OCI-M1 (cell line): ENCODE data around the gene MRPS10.
A peak's percentile ranks its signal among the peaks of the same experiment; 100 is the strongest.

Source experiments
- DNase-seq: peaks from one replicate; lab custom pipeline; 2025; lab: John Stamatoyannopoulos, UW

The MRPS10 gene

DNA sequence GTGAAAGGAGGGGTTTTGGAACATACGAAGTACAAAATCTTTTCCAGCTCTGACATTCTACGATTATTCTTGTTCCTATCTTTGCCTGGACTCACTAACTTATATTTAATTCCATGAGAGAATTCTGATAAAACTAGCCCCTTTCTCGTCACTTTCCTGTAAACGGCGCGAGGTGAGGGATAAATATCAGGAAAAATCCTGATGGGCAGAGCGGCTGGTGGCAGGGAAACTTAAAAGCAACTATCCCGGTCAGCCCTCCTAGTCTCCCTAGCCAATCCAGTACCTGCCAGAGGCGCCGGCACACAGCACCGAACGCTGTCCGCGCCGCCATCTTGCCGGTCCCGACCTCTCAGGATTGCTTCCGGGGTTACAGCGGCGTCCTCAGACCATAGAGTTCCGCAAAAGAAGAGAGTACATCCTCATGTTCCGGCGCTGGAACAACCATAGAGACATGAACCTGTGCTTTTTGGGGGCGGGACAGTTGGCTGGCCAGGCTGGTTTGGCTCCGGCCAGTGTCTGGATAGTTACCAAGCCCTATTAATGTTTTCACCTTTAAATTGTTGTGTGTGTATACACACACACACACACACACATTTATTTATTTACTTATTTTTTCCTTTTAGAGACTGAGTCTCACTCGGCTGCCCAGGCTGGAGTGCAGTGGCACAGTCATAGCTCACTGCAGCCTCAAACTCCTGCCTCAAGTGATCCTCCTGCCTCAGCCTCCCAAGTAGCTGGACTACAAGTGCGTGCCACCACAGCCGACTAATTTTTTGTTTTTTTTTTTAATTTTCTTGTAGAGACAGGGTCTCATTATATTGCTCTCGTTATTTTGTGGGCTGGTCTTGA is at the start of gene MRPS10:
Gene MRPS10, minus strand, starts transcription at position 343 of the 849 bp plus-strand sequence. Its CDS starts 12 bp downstream, at position 331.
- peak; percentile 98 for DNase-seq

DNA sequence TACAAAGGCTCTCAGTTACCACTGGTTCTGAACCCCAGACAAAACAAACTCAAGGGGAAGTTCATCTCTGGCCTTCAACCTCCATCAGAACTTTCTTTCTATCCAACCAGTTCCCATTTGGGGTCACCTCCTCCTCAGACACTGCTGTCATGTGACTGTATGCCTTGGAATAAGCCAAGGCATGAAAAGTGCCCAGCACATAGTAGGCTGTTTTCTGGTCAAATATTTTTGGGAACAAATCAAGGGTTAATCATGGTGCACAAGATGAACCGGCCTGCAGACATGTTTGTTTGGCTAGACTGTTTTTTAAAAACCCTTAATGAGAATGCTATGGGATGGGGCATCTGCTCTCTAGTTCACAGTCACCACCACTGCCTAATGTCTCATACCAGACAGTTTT is 48.9 kb upstream of the MRPS10 start:
- no peak for DNase-seq

DNA sequence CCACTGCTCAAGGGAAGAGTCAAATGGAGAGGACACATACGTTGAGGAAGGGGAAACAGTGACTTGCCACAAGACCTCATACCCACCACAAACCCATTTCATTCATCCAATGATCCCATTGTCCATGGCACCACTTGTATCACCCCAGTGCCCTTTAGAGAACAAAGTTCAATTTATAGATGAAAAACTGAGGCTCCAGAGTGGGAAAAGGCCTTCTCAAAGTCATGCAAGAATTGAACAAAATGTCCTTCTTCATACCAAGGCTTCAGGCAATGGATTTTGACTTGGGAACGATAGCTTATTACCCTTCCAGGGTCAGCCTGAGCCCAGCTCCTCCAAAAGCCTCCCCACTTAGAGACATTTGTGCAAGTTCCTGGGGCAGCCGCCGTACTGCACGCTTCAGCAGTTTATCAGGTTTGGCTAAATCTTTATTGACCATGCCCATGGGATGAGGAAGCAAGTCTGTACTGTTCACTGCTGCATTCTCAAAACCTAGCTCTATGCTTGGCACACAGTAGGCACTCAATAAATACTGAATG is 47.3 kb upstream of the MRPS10 start:
- DNase-seq, result no peak

DNA sequence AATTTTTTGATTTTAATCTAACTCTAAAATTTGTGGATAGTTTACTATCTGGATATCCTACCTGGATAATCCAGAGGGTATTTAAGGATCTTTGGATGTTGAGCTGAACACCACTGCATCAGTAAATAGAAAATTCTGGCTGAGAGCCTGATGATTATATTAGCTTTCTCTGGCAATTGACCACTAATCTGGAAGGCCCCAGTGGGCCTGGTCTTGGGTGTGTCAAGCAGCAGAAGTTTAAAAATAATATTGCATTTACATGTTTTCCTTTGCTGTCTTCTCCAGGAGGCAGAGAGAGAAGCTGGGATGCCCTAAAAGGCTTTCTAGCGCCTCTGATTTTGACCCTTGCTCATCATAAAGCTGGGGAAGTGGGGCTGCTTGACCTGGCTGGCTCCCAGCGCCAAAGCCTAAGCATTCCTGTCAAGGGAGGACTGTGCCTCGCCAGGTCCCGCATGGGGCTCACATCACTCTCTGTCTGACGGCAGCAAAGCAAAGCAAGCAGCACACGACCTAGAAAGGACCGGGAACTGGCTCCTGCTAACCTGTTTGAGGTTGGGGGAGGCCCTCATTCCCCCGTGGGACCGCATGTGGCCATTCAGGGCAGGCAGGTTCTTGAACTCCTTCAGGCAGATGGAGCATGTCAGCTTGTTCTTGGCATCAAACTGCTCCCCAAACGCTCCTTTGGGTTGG is 46.6 kb upstream of the MRPS10 start:
- DNase-seq, result no peak

DNA sequence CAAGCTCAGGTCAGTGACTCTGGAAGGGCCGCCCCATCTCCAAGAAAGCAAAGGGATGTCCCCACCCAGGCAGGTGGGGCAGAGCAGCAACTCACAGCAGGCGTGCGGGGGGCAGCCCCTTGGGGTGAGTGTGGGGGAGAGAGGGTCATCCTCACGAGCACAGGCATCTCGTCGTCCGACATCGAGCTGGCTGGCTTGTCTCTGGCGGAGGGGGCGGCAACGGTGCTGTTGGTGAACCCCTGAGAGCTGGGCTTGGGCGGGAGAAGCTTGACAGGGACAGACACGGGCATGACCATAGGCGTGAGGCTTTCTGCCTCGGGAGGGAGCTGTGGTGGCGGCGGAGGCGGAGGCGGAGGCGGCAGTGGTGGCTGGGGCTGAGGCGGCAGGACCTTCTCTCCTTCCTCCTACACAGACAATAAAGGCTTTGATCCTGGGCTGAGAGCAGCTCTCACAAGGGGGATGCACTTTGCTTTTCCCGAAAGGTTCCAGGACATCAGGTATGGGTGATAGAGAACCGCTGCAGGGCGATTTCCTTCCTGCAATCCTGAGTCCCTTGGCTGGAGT is 45.6 kb upstream of the MRPS10 start:
- no peak for DNase-seq

DNA sequence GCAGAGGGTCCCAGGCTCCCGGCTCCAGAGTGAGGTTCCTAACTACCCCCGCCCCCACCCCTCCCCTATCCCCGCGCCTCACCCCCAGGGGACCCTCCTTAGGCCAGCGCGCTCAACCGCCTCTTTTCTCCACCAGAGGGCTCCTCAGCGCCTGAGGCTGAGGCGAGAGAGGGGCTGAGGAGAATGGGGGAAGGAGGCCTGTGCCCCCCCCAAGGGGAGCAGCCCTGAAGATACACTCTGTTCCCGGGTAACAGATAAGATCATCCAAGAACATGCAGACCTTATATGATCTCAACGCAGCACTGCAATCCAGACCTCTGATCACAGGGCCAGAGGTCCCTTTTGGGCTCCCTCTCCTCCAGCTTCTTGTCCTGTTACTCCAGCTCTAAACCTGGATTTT is 43.3 kb upstream of the MRPS10 start:
- DNase-seq, result peak; percentile 37

DNA sequence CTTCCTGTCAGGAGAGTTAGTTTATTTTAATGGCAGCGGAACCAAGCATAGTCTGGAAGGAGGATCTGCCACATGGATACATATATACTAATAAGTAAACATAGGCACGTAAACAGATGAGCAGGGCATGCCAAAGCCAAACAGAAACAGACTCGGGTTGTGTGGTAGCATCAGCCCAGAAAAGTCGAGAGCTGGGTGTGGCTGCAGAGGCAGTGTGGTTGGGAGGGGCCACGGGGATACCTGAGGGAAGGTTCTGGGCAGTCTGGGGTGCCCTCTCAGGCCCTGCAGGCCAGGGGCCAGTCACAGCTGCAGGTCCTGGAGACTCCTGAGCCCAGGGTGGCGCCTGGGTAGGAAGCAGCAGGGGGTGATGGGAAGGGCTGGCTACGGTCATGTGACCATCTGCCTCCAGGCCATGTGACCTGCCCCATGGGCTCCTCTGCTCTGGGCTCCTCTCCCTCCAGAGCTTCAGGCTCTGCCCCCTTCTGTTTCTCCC is 42.8 kb upstream of the MRPS10 start:
- peak; percentile 37 for DNase-seq

DNA sequence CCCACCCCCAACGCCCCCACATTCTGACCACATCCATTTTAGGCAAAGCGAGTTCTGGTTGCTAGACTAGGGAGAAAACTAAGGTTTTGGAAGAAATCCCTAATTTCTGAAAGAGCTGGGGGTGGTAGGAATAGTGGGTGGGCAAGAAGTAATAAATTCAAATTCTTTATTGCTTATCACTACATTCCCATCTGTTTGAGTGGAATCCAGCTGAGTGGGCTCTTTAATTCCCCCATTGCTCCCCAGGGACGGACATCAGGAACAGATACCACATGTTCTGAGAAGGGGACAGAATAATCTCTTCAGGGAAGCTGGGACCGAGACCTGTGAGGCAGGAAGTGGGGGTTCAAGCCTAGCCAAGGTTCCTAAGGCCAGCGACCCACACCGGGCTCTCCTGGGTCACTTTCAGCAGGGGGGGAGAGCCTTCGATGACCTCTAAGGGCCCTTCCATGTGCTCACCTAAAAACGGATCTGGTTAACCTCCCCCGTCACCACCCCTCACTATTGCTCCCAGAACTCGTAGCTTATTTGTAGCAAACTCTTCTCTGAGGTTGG is 42.3 kb upstream of the MRPS10 start:
- no peak for DNase-seq

DNA sequence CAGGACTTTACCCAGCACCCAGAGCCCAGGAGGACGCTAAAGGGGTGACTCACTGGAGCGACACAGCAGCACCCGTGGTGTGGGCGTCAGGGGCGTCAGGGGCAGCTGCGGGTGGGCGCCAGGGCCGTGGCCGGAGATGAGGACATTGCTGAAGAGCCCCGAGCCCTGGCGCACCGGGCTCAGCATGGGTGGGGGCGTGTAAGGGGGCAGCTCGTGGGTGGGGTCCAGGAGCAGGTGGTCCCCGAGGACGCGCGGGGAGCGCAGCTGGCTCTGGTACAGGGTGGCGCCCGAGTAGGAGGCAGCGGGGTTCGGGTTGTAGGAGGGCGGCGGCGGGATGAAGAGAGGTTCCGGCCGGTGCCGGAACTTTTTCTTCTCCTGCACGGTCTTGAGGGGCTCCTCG is 41.6 kb upstream of the MRPS10 start:
- DNase-seq, result no peak

DNA sequence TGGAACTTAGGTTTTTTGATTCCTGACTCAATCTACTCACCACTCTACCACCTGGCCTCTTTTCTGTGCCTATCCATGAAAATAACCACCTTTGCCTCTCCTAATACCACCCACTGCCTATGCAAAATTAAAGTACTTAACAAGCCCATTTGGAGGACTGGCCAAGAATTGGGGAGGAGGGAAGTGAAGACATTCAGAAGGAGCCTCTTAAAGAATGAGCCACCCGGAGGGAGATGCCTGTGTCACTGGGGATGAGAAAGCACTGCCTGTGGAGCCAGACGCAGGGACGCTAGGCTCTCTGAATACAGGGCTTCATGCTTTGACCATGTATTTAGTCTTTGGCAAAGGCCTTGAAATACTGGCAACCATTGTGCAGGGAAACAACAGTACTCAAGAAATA is 40.0 kb upstream of the MRPS10 start:
- no peak for DNase-seq

DNA sequence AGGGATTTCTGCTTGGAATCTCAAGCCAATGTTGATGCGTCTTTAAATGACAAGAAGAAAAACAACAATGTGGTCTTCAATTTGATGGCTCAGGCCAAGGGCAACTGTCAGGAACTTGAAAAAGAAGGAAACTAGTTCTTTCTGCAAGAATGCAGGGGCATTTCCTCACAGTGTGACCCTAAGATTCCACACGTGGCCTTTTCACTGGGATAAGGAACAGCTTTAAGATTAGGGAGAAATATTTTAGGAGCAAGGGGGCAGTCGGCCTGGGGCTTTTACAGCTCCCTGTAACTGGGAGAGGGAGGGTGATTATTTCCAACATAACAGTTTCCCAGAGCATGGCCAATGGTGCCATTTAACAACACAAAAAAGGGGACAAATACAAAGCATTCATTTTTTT is 39.4 kb upstream of the MRPS10 start:
- DNase-seq, result no peak

DNA sequence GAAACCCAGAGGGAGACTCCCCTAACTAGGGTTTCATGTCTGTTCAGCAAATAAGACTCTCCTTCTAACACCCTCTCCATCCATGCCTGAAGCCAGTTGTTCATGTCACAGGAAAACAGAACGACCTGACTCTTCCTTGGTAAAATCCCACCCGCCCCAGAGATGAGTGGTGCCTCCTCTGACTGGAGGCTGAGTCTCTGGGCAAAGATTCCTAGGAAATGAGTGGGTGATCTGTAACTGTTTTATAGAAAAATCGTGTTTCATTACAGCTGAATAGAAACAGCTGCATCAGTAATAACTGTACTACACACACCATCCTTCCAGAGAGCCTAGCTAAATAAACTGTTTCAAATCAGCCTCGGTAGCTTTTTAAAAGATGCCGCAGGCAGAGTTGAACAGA is 37.4 kb upstream of the MRPS10 start:
- no peak for DNase-seq

DNA sequence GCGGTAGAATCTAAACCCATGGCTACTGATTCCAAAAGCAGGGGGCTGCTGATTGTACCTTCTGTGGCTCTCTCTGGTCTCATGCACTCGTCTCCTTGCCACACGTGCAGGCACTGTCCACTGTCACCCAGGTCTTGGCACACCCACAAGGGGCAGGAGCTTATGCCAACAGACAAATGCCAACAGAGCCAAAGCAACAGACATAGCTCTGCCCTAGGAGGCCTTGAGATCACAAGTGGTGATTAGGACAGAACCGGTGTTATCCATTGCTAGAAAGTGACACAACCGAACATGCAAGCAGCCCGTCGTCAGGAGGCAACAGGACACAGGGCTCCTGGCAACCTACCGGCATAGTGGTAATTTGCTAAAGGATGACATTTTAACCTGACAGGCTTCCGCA is 36.8 kb upstream of the MRPS10 start:
- DNase-seq, result no peak

DNA sequence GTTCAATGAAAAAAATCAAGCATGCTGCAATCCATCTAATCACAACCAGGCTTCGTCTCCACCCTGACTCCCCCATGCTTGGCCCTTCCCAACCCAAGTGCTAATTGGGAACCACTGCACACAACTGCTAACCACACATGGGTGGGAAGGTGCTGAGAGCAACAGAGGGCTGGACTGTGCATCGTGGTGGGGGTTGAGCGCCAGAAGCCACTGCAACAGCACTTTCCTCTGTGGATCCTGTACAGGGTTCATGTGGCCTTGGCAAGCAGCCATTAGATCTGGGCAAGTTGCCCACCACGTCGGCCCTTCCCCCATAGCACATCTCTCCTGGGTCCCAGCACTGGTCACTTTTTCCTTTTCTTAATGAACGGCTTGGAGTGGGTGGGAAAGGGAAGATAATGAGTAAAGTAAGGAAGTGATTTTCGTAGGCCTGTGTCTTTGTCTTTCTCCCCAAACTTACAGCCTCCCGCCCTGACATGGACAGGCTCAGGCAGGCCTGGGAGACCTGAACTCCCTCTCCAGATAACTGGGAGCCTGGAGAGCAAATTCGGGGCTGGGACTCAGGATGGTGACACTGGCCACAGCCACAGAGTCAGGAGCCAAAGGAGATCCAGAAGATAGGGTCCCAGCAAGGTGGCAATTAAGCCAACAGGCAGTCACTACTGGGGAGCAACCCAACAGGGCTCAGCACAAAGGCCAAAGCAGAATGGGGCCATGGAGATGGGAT is 34.4 kb upstream of the MRPS10 start:
- peak; percentile 77 for DNase-seq

DNA sequence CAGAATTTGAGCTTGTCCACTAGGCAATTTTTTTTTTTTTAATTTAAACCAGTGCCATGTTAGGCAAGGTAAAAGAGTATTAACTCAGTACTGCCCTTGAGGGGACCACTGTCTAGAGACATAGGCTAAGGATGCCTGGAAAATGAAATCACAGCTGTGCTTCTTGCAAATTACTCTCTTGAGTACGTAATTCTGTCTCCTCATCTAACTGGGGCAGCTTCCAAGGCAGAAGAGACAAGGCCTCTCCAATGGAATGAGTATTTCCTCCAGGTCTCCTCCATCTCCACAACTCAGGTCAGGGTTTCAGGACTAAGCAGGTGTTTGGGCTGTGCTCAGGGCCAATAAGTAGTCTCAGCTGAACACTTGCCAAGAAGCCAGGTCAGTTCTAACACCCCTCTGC is 33.8 kb upstream of the MRPS10 start:
- DNase-seq, result no peak

DNA sequence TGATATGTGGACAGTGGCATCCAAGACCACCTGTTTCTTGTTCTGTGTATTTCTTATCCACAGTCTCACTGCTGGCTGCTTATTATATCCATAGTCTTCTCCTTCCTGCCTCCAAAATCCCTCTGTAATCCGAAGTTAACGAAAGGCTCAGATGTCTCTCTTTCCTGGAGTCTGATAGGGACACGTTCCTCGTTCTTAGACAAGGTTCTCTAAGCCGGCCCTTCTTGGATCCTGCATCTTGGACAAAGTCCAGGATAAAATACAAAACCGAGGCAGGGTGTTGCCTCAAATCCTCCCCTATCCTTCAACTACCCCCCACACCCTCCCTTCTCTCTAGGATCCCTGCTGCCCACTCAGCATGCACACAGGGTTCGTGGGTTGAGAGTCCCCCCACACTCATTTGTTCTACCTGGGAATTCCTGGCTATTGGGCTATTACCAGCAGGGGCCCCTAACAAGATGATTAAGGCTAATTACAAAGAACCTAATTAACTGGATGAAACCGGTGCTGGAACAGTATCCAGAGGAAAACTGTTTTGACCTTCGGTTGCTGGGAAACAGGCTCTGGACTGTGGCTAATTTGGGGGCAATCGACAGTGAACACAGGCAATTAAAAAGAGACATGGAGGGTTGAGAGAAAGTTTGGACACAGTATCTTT is 32.7 kb upstream of the MRPS10 start:
- DNase-seq, result no peak

DNA sequence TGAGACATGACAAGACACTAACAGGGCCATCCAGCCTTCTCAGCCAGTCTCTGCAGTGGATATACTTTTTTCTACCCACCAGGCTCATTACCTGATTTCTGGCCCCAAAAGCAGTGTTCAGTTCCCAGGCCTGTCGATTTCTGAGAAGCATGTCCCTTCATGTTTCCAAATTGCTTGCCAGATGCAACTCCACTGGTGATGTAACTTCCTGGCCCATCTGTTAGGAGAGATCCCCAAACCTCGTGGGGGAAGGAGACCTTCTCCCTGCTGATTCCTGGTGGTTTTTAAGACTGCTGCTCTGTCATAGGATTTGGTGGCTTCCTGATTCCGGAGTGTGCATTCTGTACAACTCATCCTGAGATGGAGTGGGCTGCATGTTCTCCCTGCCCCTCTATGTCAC is 31.6 kb upstream of the MRPS10 start:
- no peak for DNase-seq

DNA sequence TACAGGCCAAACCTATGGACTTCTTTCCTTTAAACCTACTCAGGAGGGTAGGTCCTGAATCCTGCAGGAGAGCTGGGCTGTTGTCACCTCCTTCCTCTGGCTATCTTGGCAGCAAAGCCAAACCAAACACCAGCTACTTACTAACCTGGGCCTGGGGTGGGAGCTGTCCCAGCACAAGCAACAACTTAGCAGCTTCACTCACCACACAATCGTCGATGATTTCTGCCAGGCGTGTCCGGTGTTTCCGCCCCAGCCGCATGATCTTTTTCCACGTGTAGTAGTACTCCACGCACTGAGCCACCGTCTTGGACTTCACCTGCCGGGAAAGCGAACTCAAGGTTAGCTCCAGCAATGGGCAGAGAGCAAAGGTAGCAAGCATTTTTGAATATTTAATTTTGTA is 25.4 kb upstream of the MRPS10 start:
- no peak for DNase-seq

DNA sequence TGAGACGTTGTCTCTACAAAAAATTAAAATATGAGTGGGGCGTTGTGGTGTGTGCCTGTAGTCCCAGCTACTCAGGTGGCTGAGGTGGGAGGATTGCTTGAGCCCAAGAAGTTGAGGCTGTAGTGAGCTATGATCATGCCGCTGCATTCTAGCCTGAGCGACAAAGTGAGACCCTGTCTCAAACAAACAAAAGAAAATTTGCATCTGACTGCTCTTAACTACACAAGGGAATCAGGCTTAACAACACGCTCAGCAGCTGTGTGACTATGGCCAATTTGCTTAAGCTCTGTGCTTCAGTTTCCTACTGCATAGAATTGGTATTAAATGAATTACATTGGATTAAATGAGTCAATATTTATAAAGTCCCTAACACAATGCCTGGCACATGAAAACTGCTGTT is 24.3 kb upstream of the MRPS10 start:
- no peak for DNase-seq

DNA sequence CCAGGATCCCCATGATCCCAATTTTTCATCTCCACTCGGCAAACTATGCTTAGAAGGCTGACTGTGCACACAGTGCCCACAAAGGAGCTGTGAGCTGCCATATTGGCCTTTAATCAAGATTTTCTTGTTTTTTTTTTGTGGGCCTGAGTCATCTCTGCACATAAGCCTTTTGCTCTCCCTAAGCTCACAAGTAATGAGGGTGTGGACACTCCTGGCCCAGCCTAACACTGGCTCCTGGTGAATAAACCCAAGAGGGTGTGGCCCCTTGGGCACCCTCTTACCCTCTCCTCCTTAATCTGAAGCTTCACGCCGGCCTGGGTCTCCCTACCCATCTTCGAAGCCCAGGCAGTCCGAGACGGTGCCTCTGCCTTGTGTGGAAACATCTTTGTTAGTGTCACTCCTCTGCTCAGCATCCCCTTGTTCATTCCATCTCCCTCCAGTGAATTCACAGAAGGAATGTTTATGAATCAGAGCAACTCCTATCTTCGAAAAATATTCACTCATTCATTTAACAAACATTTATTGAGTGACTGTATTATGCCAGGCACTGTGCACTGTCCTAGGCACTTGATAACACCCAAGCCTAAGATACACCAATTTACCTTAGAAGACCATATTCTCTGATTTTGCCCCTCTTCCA is 22.2 kb upstream of the MRPS10 start:
- DNase-seq, result no peak

DNA sequence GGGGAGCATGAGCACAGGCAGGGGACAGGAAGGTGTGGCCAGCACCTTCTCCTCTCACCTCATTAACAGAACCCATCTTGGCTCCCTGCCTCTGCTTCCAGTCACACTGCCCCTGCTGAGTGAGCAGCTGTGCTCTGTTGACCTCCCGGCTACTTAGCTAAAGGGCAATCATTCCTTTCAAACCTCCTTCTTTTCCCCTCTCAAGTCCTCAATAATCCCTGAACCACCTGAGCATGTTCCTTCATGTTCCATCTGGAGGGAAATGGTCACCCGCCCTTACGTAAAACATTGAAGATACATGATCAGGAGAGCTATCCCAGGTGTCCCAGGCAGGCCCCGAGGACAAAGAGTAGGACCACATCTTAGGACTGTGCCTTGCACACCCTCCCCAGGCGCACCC is 21.7 kb upstream of the MRPS10 start:
- no peak for DNase-seq
